ENCODE measurements around the gene KANSL1. TPM values are rescaled to one million over a fixed set of nuclear protein-coding genes. Genes with fewer than 3 reads are reported as not detected.
A peak's percentile ranks its signal among the peaks of the same experiment; 100 is the strongest.

Gene KANSL1
- total and polyA plus RNA-seq, 7 experiments from 2014 or later, result 17.4 to 230 (median 163) TPM

DNA sequence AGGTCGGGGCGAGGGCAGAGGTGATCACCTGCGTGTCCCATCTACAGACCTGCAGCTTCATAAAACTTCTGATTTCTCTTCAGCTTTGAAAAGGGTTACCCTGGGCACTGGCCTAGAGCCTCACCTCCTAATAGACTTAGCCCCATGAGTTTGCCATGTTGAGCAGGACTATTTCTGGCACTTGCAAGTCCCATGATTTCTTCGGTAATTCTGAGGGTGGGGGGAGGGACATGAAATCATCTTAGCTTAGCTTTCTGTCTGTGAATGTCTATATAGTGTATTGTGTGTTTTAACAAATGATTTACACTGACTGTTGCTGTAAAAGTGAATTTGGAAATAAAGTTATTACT is 165.3 kb downstream of the KANSL1 start:
- Histone ChIP-seq H3K27ac (ENCODE audit: low read depth, low read length) (no peak overlapping the region), H3K36me3 (ENCODE audit: control insufficient read depth in 2 of 3, insufficient read depth in 3 of 3, low read length in 3 of 3) (peaks cover 2 to 66% (median 15%) of the 10 kb centered on the region in 3 experiments), H3K4me1 (ENCODE audit: control insufficient read depth in 2 of 2, insufficient read depth in 2 of 2, low read length in 2 of 2) (no peaks in the 10 kb centered on the region), H3K9me3 (ENCODE audit: control insufficient read depth in 2 of 3, low read length in 3 of 3) (no peaks in the 10 kb centered on the region), H3K4me3 (ENCODE audit: low read length) (no peak overlapping the region), H3K27me3 (ENCODE audit: control insufficient read depth in 2 of 2, insufficient read depth in 2 of 2, low read length in 2 of 2) (no peaks in the 10 kb centered on the region)
- CTCF ChIA-PET, result interaction anchor here (0.5 to 1.0 kb wide), 2 partner anchors 15 to 752 kb away, joined by 3 to 4 read pairs; no protein-coding TSS in a partner anchor
- POLR2A ChIA-PET, result interaction anchor here (0.8 to 1.1 kb wide), 3 partner anchors 9 to 188 kb away, joined by 3 to 7 read pairs (median 4); no protein-coding TSS in a partner anchor
- Mint-ChIP-seq H3K9me3 (peaks cover 0 to 9% (median 0%) of the 10 kb centered on the region in 11 donors), H3K36me3 (peaks cover 18 to 34% (median 20%) of the 10 kb centered on the region in 5 donors), H3K4me1 (peaks cover 6 to 31% (median 15%) of the 10 kb centered on the region in 7 donors), H3K27me3 (no peaks in the 10 kb centered on the region), H3K27ac (peak overlapping the region in 7 of 9 donors; percentile 4 to 82 (median 35)), H3K4me3 (no peak overlapping the region)
- ATAC-seq (no peak), DNase-seq (no peak)
- intact Hi-C loops (cut with micrococcal nuclease), result no loop called here

DNA sequence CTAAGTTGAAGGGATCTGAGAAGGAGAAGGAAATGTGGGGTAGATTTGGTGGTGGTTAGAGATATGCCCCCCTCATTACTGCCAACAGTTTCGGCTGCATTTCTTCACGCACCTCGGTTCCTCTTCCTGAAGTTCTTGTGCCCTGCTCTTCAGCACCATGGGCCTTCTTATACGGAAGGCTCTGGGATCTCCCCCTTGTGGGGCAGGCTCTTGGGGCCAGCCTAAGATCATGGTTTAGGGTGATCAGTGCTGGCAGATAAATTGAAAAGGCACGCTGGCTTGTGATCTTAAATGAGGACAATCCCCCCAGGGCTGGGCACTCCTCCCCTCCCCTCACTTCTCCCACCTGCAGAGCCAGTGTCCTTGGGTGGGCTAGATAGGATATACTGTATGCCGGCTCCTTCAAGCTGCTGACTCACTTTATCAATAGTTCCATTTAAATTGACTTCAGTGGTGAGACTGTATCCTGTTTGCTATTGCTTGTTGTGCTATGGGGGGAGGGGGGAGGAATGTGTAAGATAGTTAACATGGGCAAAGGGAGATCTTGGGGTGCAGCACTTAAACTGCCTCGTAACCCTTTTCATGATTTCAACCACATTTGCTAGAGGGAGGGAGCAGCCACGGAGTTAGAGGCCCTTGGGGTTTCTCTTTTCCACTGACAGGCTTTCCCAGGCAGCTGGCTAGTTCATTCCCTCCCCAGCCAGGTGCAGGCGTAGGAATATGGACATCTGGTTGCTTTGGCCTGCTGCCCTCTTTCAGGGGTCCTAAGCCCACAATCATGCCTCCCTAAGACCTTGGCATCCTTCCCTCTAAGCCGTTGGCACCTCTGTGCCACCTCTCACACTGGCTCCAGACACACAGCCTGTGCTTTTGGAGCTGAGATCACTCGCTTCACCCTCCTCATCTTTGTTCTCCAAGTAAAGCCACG is 165.9 kb downstream of the KANSL1 start:
- Histone ChIP-seq H3K27ac (ENCODE audit: low read depth, low read length) (peak overlapping the region; percentile 20), H3K27me3 (ENCODE audit: control insufficient read depth in 2 of 2, insufficient read depth in 2 of 2, low read length in 2 of 2) (no peaks in the 10 kb centered on the region), H3K4me3 (ENCODE audit: low read length) (no peak overlapping the region), H3K9me3 (ENCODE audit: control insufficient read depth in 2 of 3, low read length in 3 of 3) (no peaks in the 10 kb centered on the region), H3K36me3 (ENCODE audit: control insufficient read depth in 2 of 3, insufficient read depth in 3 of 3, low read length in 3 of 3) (peaks cover 0 to 59% (median 11%) of the 10 kb centered on the region in 3 experiments), H3K4me1 (ENCODE audit: control insufficient read depth in 2 of 2, insufficient read depth in 2 of 2, low read length in 2 of 2) (no peaks in the 10 kb centered on the region)
- Mint-ChIP-seq H3K4me1 (peaks cover 6 to 31% (median 15%) of the 10 kb centered on the region in 7 donors), H3K9me3 (peaks cover 0 to 9% (median 0%) of the 10 kb centered on the region in 11 donors), H3K27ac (peak overlapping the region in 7 of 9 donors; percentile 31 to 81 (median 71)), H3K4me3 (peak overlapping the region in 1 of 10 donors; percentile 1), H3K36me3 (peaks cover 13 to 30% (median 18%) of the 10 kb centered on the region in 5 donors), H3K27me3 (no peaks in the 10 kb centered on the region)
- no peak for DNase-seq
- intact Hi-C loops (cut with micrococcal nuclease), result no loop called here
- POLR2A ChIA-PET, result interaction anchor here (0.8 kb wide), 2 partner anchors 8 to 18 kb away, joined by 3 to 4 read pairs; no protein-coding TSS in a partner anchor
- CTCF ChIA-PET, result interaction anchor here (0.5 to 1.0 kb wide), 2 partner anchors 16 to 751 kb away, joined by 3 to 4 read pairs; no protein-coding TSS in a partner anchor
- peak; percentile 21 for ATAC-seq

GRCh38 chr17:46026166-46027047 is 166.8 kb downstream of the KANSL1 start:
- DNase-seq (no peak), ATAC-seq (peak; percentile 33)
- Mint-ChIP-seq H3K9me3 (peaks cover 0 to 9% (median 0%) of the 10 kb centered on the region in 11 donors), H3K27me3 (no peaks in the 10 kb centered on the region), H3K4me3 (no peak overlapping the region), H3K27ac (peak overlapping the region in 4 of 9 donors; percentile 16 to 81 (median 51)), H3K4me1 (peaks cover 6 to 31% (median 15%) of the 10 kb centered on the region in 7 donors), H3K36me3 (peaks cover 12 to 22% (median 18%) of the 10 kb centered on the region in 5 donors)
- ChIA-PET POLR2A (no interaction called here), CTCF (interaction anchor here (0.7 kb wide), 1 partner anchor 15 kb away, joined by 4 read pairs; no protein-coding TSS in a partner anchor)
- Histone ChIP-seq H3K9me3 (ENCODE audit: control insufficient read depth in 2 of 3, low read length in 3 of 3) (no peaks in the 10 kb centered on the region), H3K27ac (ENCODE audit: low read depth, low read length) (peak overlapping the region; percentile 20), H3K36me3 (ENCODE audit: control insufficient read depth in 2 of 3, insufficient read depth in 3 of 3, low read length in 3 of 3) (peaks cover 0 to 50% (median 11%) of the 10 kb centered on the region in 3 experiments), H3K4me3 (ENCODE audit: low read length) (no peak overlapping the region), H3K27me3 (ENCODE audit: control insufficient read depth in 2 of 2, insufficient read depth in 2 of 2, low read length in 2 of 2) (no peaks in the 10 kb centered on the region), H3K4me1 (ENCODE audit: control insufficient read depth in 2 of 2, insufficient read depth in 2 of 2, low read length in 2 of 2) (peaks cover 0 to under 1% of the 10 kb centered on the region in 2 donors)
- intact Hi-C loops (cut with micrococcal nuclease), result no loop called here

DNA sequence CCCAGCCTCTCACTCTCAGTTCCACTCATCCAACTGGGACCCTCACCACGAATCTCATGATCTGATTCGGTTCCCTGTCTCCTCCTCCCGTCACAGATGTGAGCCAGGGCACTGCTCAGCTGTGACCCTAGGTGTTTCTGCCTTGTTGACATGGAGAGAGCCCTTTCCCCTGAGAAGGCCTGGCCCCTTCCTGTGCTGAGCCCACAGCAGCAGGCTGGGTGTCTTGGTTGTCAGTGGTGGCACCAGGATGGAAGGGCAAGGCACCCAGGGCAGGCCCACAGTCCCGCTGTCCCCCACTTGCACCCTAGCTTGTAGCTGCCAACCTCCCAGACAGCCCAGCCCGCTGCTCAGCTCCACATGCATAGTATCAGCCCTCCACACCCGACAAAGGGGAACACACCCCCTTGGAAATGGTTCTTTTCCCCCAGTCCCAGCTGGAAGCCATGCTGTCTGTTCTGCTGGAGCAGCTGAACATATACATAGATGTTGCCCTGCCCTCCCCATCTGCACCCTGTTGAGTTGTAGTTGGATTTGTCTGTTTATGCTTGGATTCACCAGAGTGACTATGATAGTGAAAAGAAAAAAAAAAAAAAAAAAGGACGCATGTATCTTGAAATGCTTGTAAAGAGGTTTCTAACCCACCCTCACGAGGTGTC is 167.6 kb downstream of the KANSL1 start:
- Mint-ChIP-seq H3K9me3 (peaks cover 0 to 9% (median 0%) of the 10 kb centered on the region in 11 donors), H3K36me3 (peaks cover 6 to 16% (median 13%) of the 10 kb centered on the region in 5 donors), H3K27me3 (no peaks in the 10 kb centered on the region), H3K4me3 (no peak overlapping the region), H3K27ac (peak overlapping the region in 5 of 9 donors; percentile 14 to 71 (median 62)), H3K4me1 (peaks cover 6 to 32% (median 15%) of the 10 kb centered on the region in 7 donors)
- Histone ChIP-seq H3K27ac (ENCODE audit: low read depth, low read length) (no peak overlapping the region), H3K9me3 (ENCODE audit: control insufficient read depth in 2 of 3, low read length in 3 of 3) (no peaks in the 10 kb centered on the region), H3K27me3 (ENCODE audit: control insufficient read depth in 2 of 2, insufficient read depth in 2 of 2, low read length in 2 of 2) (no peaks in the 10 kb centered on the region), H3K4me3 (ENCODE audit: low read length) (no peak overlapping the region), H3K36me3 (ENCODE audit: control insufficient read depth in 2 of 3, insufficient read depth in 3 of 3, low read length in 3 of 3) (peaks cover 0 to 43% (median 11%) of the 10 kb centered on the region in 3 experiments), H3K4me1 (ENCODE audit: control insufficient read depth in 2 of 2, insufficient read depth in 2 of 2, low read length in 2 of 2) (peaks cover 6 to 8% of the 10 kb centered on the region in 2 donors)
- POLR2A ChIA-PET, result no interaction called here
- CTCF ChIA-PET, result interaction anchor here (0.7 kb wide), 1 partner anchor 15 kb away, joined by 4 read pairs; no protein-coding TSS in a partner anchor
- no peak for ATAC-seq
- no peak for DNase-seq
- intact Hi-C loops (cut with micrococcal nuclease), result no loop called here

GRCh38 chr17:46025060-46025459 is 168.2 kb downstream of the KANSL1 start:
- no peaks in the 10 kb centered on the region for H3K9me3 ChIP-seq (ENCODE audit: control insufficient read depth in 2 of 3, low read length in 3 of 3)
- Mint-ChIP-seq H3K4me1 (peaks cover 7 to 38% (median 17%) of the 10 kb centered on the region in 7 donors), H3K4me3 (no peak overlapping the region), H3K27me3 (no peaks in the 10 kb centered on the region), H3K27ac (peak overlapping the region in 5 of 9 donors; percentile 8 to 65 (median 44)), H3K9me3 (peaks cover 0 to 8% (median 0%) of the 10 kb centered on the region in 11 donors), H3K36me3 (peaks cover 0 to 15% (median 7%) of the 10 kb centered on the region in 5 donors)
- peaks cover 11 to 14% of the 10 kb centered on the region in 2 donors for H3K4me1 ChIP-seq (ENCODE audit: control insufficient read depth in 2 of 2, insufficient read depth in 2 of 2, low read length in 2 of 2)
- CTCF ChIA-PET, result no interaction called here
- DNase-seq (no peak), ATAC-seq (no peak)
- intact Hi-C loops (cut with micrococcal nuclease), result no loop called here
- POLR2A ChIA-PET, result no interaction called here
- H3K27me3 ChIP-seq (ENCODE audit: control insufficient read depth in 2 of 2, insufficient read depth in 2 of 2, low read length in 2 of 2), result no peaks in the 10 kb centered on the region
- no peak overlapping the region for H3K27ac ChIP-seq (ENCODE audit: low read depth, low read length)
- peaks cover 0 to 37% (median 11%) of the 10 kb centered on the region in 3 experiments for H3K36me3 ChIP-seq (ENCODE audit: control insufficient read depth in 2 of 3, insufficient read depth in 3 of 3, low read length in 3 of 3)
- no peak overlapping the region for H3K4me3 ChIP-seq (ENCODE audit: low read length)
